ENCODE results near the gene PBRM1. TPM values are rescaled to one million over a fixed set of nuclear protein-coding genes. Genes with fewer than 3 reads are reported as not detected.

The PBRM1 gene
- total RNA-seq, 3 donors from 2014 or later (not counting 1 experiment from before 2014, with no cell fraction given): 70.2 to 79.7 (median 76.6) TPM

DNA sequence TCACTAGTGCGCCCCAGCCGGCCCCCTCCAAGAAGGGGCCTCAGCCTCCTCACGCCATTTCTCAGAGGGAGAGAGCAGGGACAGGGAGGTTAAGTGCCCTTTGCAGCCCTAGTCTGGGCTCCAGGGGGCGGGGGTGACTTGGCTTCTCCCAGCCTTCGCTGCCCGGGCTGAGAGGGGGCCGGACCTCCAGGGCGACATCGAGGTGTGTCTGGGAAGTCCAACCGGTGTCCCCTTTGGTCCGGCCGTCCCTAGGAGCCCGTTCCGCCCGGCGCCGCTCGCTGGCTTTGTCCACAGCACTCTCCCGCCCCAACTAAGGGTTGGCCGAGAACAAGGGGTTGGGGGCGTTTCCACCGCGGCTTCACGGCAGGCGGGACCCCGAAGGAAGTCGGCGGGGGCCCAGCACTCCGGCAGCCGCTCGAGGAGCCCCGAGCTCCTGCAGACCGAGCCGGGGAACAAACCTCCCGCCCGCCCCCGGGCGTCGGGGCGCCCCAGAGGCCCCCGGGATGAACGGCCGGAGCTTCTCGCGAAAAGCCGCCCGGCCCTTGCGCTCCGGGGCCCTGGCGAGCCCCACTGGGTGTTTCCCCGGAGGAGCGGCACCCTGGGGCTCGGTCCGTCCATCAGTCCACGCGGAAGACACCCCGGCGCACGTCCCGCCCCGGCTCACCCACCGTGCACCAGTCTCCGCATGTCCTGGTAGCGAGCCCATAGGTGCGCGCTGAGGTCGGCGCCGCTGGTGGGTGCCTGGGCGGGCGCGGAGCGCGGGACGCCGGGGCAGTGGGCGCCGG lies 152.7 kb downstream of the PBRM1 start:
- H3K9me3 Mint-ChIP-seq: no peaks in the 10 kb centered on the region
- peak overlapping the region; percentile 59 to 75 for H3K27ac Mint-ChIP-seq
- no peaks in the 10 kb centered on the region for H3K36me3 ChIP-seq (ENCODE audit: control insufficient read depth, insufficient read depth, low read length)
- TF ChIP-seq, protein P1, sequence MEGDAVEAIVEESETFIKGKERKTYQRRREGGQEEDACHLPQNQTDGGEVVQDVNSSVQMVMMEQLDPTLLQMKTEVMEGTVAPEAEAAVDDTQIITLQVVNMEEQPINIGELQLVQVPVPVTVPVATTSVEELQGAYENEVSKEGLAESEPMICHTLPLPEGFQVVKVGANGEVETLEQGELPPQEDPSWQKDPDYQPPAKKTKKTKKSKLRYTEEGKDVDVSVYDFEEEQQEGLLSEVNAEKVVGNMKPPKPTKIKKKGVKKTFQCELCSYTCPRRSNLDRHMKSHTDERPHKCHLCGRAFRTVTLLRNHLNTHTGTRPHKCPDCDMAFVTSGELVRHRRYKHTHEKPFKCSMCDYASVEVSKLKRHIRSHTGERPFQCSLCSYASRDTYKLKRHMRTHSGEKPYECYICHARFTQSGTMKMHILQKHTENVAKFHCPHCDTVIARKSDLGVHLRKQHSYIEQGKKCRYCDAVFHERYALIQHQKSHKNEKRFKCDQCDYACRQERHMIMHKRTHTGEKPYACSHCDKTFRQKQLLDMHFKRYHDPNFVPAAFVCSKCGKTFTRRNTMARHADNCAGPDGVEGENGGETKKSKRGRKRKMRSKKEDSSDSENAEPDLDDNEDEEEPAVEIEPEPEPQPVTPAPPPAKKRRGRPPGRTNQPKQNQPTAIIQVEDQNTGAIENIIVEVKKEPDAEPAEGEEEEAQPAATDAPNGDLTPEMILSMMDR (IDR thresholded peaks at IDR 0.05): no peak
- intact Hi-C loops (cut with micrococcal nuclease): no loop called here
- H3K4me3 Mint-ChIP-seq: peak overlapping the region; percentile 85
- peak overlapping the region; percentile 37 for H3K4me3 ChIP-seq (ENCODE audit: low read length)
- H3K27me3 Mint-ChIP-seq (ENCODE audit: low read depth in 2 of 2): no peaks in the 10 kb centered on the region
- H3K27ac ChIP-seq (ENCODE audit: low read length): no peak overlapping the region
- H3K36me3 Mint-ChIP-seq: no peaks in the 10 kb centered on the region
- DNase-seq (peak; percentile 40 to 55), ATAC-seq (no peak)
- H3K9me3 ChIP-seq (ENCODE audit: control insufficient read depth, insufficient read depth, low read length): no peaks in the 10 kb centered on the region
- WGBS (ENCODE audit: insufficient coverage): 3% methylated on average over 78 of the region's 78 CpGs
- H3K4me1 Mint-ChIP-seq: peaks cover 27 to 38% of the 10 kb centered on the region in 2 donors
- peaks cover 36% of the 10 kb centered on the region for H3K4me1 ChIP-seq (ENCODE audit: control insufficient read depth, insufficient read depth, low read length)
- H3K27me3 ChIP-seq (ENCODE audit: control insufficient read depth, insufficient read depth, low read length): no peaks in the 10 kb centered on the region

DNA sequence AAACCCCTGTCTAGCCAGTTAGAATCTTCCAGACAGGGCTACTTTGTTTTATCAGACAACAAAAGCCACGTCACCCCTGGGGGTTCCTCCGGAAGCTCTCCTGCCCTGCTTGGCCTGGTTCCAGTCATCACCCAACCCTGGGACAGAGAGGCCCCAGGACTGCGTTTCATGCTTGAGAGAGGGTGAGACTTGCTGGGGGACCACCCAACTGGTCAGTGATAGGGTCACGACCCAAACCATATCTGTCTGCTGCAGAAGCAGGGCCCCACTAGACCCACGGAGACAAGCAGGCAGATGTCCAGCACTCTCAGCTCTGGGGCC lies 153.2 kb downstream of the PBRM1 start:
- peak overlapping the region; percentile 59 to 75 for H3K27ac Mint-ChIP-seq
- intact Hi-C loops (cut with micrococcal nuclease): no loop called here
- H3K27me3 Mint-ChIP-seq (ENCODE audit: low read depth in 2 of 2): no peaks in the 10 kb centered on the region
- ATAC-seq: no peak
- Histone ChIP-seq H3K4me1 (ENCODE audit: control insufficient read depth, insufficient read depth, low read length) (peaks cover 30% of the 10 kb centered on the region), H3K27ac (ENCODE audit: low read length) (no peak overlapping the region), H3K27me3 (ENCODE audit: control insufficient read depth, insufficient read depth, low read length) (no peaks in the 10 kb centered on the region), H3K36me3 (ENCODE audit: control insufficient read depth, insufficient read depth, low read length) (no peaks in the 10 kb centered on the region), H3K4me3 (ENCODE audit: low read length) (no peak overlapping the region), H3K9me3 (ENCODE audit: control insufficient read depth, insufficient read depth, low read length) (no peaks in the 10 kb centered on the region)
- H3K4me1 Mint-ChIP-seq: peaks cover 22 to 32% of the 10 kb centered on the region in 2 donors
- no peaks in the 10 kb centered on the region for H3K9me3 Mint-ChIP-seq
- TF ChIP-seq, protein P1 (IDR thresholded peaks at IDR 0.05): no peak
- H3K4me3 Mint-ChIP-seq: peak overlapping the region; percentile 85
- DNase-seq: peak; percentile 26 to 67
- 34% methylated on average over 5 of the region's 5 CpGs for WGBS (ENCODE audit: insufficient coverage)
- H3K36me3 Mint-ChIP-seq: no peaks in the 10 kb centered on the region

DNA sequence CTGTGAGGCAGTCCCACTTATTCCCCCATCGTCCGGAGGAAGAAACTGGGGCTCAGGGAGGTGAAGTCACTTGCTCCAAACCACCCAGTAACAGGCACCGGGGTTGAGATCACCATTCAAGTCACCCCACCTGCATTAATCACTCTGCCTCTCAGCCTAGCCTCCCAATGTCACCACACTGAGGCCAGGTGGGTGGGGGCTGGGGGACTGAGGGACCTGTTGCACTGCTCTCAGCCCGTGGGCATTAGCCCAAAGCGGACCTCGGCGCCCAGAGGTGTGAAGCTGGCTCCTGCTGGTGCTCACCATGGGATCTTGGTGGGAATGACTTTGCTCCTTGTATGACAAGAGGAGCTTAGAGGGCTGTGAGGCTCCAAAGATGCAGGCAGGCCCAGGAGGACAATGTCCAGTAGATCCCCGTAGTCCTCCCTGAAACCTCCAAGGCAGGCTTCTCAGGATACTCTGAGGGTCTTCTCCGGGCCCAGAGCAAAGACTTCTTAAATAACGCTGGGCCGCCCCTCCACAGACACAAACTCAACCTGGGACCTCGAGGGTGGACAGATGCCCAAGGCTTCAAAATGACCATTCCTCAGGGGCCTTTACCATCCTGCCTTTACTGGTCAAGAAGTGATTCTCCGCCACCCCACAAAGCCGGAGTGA lies 153.7 kb downstream of the PBRM1 start:
- H3K27ac Mint-ChIP-seq: peak overlapping the region in 1 of 2 donors; percentile 75
- Histone ChIP-seq H3K36me3 (ENCODE audit: control insufficient read depth, insufficient read depth, low read length) (no peaks in the 10 kb centered on the region), H3K27ac (ENCODE audit: low read length) (no peak overlapping the region), H3K4me3 (ENCODE audit: low read length) (no peak overlapping the region), H3K9me3 (ENCODE audit: control insufficient read depth, insufficient read depth, low read length) (no peaks in the 10 kb centered on the region), H3K27me3 (ENCODE audit: control insufficient read depth, insufficient read depth, low read length) (no peaks in the 10 kb centered on the region), H3K4me1 (ENCODE audit: control insufficient read depth, insufficient read depth, low read length) (peaks cover 25% of the 10 kb centered on the region)
- no peak for ATAC-seq
- 90% methylated on average over 14 of the region's 14 CpGs for WGBS (ENCODE audit: insufficient coverage)
- no peaks in the 10 kb centered on the region for H3K9me3 Mint-ChIP-seq
- no peaks in the 10 kb centered on the region for H3K36me3 Mint-ChIP-seq
- intact Hi-C loops (cut with micrococcal nuclease): no loop called here
- peaks cover 17 to 27% of the 10 kb centered on the region in 2 donors for H3K4me1 Mint-ChIP-seq
- no peaks in the 10 kb centered on the region for H3K27me3 Mint-ChIP-seq (ENCODE audit: low read depth in 2 of 2)
- TF ChIP-seq, protein P1 (IDR thresholded peaks at IDR 0.05): no peak
- peak in 1 of 2 donors; percentile 13 for DNase-seq
- H3K4me3 Mint-ChIP-seq: peak overlapping the region; percentile 85

Measured in natural killer cell (primary cell).